Measurements from ENCODE around the gene FLOT1.
"Not testable (repeated sequence)": the region's sequence is repeated elsewhere in the genome, so short reads cannot be mapped to it uniquely, and the experiment has no call there.

Gene FLOT1

GRCh38 chr6:30747300-30747687 is 4.8 kb upstream of the FLOT1 start:
- DNase-seq (ENCODE audit: low read depth in 2 of 2), result no peak

GRCh38 chr6:30744054-30744805 is 1.7 kb upstream of the FLOT1 start, which contains the start of gene IER3:
Gene IER3 (minus strand): TSS chr6:30744547. CDS start chr6:30744518, 29 bp downstream.
- peak; percentile 87 for DNase-seq (ENCODE audit: low read depth in 2 of 2)

GRCh38 chr6:30743099-30744053 is 889 bp upstream of the FLOT1 start:
- no peak for DNase-seq (ENCODE audit: low read depth in 2 of 2)

- DNase-seq (ENCODE audit: low read depth in 2 of 2), result no peak
Measured at GRCh38 chr6:30741789-30742315, 635 bp downstream of the FLOT1 start.

- DNase-seq (ENCODE audit: low read depth in 2 of 2), result no peak
Measured at GRCh38 chr6:30741063-30741779, 1.3 kb downstream of the FLOT1 start.

GRCh38 chr6:30740540-30740870 is 2.0 kb downstream of the FLOT1 start:
- DNase-seq (ENCODE audit: low read depth in 2 of 2), result no peak

- DNase-seq (ENCODE audit: low read depth in 2 of 2), result no peak
Measured at GRCh38 chr6:30738532-30738931, 4.0 kb downstream of the FLOT1 start.

GRCh38 chr6:30735668-30736314 is 6.7 kb downstream of the FLOT1 start:
- no peak for DNase-seq (ENCODE audit: low read depth in 2 of 2)

- DNase-seq (ENCODE audit: low read depth in 2 of 2), result no peak
Measured at GRCh38 chr6:30732237-30732943, 10.1 kb downstream of the FLOT1 start.

- no peak for DNase-seq (ENCODE audit: low read depth in 2 of 2)
Measured at GRCh38 chr6:30730601-30731435, 11.7 kb downstream of the FLOT1 start.

- DNase-seq (ENCODE audit: low read depth in 2 of 2), result no peak
Measured at GRCh38 chr6:30727920-30728553, 14.4 kb downstream of the FLOT1 start.

- no peak for DNase-seq (ENCODE audit: low read depth in 2 of 2)
Measured at GRCh38 chr6:30726506-30727413, 15.7 kb downstream of the FLOT1 start.

- no peak for DNase-seq (ENCODE audit: low read depth in 2 of 2)
Measured at GRCh38 chr6:30725713-30726505, 16.6 kb downstream of the FLOT1 start.

- no peak for DNase-seq (ENCODE audit: low read depth in 2 of 2)
Measured at GRCh38 chr6:30724906-30725667, 17.4 kb downstream of the FLOT1 start.

GRCh38 chr6:30723843-30724741 is 18.4 kb downstream of the FLOT1 start:
- DNase-seq (ENCODE audit: low read depth in 2 of 2), result not testable (repeated sequence)
